GM12864 (cell line): ENCODE results near the gene RASSF4.

Experiments
- DNase-seq: peaks from one replicate; pipeline ENCODE4 v3.0.0-alpha.2; 2011; ENCODE audit warnings: low read depth
- H3K4me3 ChIP-seq: 2 replicates; pipeline ENCODE4 v1.5.1; 2011; ENCODE audit warnings: mild to moderate bottlenecking, low read depth, low read length, control low read depth
- TF ChIP-seq, protein P1 (sequence below): IDR thresholded peaks from 2 replicates; pipeline ENCODE4 v1.5.1; 2011; ENCODE audit warnings: low read depth, mild to moderate bottlenecking, moderate library complexity, low read length, control low read depth, inconsistent platforms; ENCODE audit errors: missing control alignments

Gene RASSF4

DNA sequence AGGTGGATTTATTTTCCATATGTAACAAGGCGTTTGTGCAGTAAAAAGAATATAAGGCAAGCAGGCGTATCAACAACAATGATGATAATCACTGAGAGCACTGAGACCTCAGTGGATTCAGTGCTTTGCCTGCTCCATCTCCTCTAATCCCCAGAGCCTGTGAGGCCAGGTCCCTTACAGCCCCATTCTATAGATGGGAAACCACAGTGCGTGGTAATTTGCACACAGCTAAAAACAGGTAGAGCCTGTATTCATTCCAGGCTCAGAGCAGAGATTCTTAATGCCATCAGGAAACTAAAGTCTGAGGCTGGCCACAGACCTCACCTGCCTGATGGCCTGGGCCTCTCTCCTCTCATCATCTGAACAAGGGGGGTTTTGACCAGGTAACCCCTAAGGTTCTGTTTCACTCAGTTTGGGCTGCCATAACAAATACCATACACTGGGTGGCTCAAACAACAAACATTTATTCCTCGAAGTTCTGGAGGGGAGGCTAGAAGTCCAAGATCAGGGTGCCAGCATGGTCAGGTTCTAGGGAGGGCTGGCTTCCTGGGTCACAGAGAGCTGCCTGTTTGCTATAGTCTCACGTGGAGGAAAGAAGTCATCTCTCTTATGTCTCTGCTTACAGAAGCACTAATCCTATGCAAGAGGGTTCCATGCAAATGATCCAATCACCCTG, 10.3 kb upstream of the RASSF4 start:
- DNase-seq: no peak
- no peak overlapping the region for H3K4me3 ChIP-seq
- TF ChIP-seq, protein P1, sequence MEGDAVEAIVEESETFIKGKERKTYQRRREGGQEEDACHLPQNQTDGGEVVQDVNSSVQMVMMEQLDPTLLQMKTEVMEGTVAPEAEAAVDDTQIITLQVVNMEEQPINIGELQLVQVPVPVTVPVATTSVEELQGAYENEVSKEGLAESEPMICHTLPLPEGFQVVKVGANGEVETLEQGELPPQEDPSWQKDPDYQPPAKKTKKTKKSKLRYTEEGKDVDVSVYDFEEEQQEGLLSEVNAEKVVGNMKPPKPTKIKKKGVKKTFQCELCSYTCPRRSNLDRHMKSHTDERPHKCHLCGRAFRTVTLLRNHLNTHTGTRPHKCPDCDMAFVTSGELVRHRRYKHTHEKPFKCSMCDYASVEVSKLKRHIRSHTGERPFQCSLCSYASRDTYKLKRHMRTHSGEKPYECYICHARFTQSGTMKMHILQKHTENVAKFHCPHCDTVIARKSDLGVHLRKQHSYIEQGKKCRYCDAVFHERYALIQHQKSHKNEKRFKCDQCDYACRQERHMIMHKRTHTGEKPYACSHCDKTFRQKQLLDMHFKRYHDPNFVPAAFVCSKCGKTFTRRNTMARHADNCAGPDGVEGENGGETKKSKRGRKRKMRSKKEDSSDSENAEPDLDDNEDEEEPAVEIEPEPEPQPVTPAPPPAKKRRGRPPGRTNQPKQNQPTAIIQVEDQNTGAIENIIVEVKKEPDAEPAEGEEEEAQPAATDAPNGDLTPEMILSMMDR: no peak

DNA sequence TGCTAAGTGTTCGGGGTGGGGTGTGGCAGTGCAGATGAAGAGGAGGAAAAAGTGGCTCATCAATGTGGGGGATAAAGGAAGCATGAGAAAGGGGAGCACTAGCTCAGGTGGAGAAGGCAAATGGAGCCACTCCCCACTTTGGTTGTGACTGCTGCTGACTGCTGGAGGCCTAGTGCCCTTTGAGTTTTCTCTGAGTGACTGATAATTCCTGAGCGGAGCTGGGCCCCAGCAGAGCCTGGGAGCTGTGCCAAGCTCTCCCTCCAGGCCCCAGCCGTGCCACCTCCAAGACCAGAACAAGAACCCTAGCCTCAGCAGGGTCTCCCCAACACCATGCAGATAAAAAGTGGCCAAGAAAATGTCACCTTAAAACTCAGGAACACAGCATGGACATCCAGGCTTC, 9.7 kb upstream of the RASSF4 start:
- DNase-seq: no peak
- no peak overlapping the region for H3K4me3 ChIP-seq
- TF ChIP-seq, protein P1: no peak

DNA sequence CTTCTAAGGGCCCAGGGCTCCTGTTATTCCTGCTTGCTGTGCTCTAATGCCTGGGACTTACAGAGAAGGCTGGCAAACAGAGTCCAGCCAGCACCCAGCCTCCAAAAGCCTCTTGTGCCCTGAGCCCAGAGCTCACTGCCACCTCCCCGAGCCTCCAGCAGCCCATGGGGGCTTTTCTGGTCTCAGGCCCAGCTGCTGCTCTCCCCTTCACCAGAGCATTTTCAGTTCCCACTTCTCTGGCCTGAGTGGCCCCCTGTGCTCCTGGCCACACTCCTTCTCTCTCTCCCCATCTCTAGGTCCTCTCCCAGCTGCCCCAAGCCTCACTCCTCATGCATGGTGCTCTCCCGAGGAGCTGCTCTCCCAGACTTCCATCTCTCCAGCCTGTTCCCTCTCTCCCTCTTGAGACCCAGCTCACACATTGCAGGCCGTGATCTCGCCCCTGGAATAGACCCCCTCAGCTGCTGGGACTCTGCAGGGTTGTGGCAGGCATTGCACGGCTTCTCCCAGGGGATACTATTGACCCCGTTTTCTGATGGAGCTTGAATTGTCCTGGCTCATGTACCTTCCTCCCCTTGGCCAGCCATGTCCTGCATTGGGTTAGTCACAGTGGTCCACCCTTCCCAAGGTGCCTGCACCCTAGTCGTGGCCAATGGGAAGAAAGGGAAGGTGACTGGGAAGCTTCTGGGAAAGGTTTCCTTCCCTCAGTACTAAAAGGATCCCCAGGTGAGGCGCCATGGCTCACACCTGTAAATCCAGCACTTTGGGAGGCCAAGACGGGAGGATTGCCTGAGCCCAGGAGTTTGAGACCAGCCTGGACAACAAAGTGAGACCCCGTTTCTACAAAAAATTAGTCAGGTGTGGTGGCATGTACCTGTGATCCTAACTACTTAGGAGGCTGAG, 9.0 kb upstream of the RASSF4 start:
- DNase-seq: no peak
- H3K4me3 ChIP-seq: no peak overlapping the region
- TF ChIP-seq, protein P1: no peak

DNA sequence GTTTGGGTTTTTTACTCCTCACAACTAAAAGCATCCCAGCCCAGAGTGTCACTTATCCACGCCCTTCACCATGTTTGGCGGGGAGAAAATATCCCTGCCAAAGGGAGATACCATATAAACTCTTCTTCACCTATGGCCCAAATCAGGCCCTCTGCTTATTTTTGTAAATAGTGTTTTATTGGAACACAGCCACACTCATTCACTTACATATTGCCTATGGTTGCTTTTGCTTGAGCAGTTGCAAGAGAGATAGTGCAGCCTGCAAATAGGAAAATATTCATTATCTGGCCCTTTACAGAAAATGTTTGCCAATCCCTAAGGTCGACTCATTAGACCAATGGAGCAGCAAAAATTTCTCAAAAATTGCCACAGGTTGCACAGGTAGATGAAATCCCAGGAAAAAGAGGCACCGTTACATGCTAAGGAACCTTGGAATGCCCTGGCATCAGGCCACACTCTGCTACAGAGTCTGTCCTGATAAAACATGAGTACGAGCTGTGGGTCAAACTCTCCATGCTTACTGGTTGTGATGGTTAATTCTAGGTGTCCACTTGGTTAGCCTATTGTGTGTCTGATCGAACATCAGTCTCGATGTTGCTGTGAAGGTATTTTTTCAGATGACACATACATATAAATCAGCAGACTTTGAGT, 7.9 kb upstream of the RASSF4 start:
- TF ChIP-seq, protein P1: no peak
- DNase-seq: no peak
- no peak overlapping the region for H3K4me3 ChIP-seq

DNA sequence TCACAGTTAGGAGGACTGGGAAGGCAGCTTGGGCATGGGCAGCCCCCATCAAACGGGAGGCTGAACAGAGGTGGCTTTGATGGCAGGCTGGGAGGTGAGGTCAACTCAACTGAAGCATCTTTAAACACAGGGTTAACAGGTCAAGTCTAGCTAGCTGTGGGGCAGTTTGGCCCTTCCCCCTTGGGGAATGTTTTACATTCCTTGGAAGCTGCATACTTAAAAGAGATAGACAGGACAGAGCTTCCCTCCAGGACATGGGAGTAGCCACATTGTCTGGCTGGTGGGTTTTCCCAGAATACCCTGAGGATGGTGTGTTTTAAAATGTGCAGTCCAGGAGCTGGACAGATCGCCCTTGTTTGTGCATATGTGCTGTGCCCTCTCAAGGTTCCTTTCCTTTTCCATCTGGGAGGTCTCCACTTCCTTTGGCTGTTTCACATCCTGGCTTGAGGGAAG, 6.8 kb upstream of the RASSF4 start:
- H3K4me3 ChIP-seq: no peak overlapping the region
- TF ChIP-seq, protein P1: no peak
- DNase-seq: no peak

DNA sequence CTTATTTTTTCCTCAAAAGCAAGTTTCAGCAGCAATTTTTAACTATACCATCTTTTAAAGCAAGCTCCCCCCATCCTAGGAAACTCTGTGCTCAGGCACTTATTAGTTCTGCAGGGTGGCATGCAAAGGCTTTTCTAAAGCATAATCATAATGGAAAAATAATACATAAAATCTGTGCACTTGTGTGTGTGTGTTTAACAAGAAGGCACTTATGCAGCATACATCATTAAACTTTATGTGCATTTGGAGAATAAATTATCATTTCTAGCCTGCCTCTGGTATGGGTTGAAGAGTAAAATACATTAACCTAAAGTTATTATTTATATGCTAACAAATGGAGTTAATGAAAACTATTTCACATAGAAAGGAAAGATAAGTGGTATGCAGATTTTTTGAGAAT, 5.6 kb upstream of the RASSF4 start:
- TF ChIP-seq, protein P1: no peak
- no peak overlapping the region for H3K4me3 ChIP-seq
- DNase-seq: no peak
